ENCODE data around the gene SPAG5.

SPAG5 gene

DNA sequence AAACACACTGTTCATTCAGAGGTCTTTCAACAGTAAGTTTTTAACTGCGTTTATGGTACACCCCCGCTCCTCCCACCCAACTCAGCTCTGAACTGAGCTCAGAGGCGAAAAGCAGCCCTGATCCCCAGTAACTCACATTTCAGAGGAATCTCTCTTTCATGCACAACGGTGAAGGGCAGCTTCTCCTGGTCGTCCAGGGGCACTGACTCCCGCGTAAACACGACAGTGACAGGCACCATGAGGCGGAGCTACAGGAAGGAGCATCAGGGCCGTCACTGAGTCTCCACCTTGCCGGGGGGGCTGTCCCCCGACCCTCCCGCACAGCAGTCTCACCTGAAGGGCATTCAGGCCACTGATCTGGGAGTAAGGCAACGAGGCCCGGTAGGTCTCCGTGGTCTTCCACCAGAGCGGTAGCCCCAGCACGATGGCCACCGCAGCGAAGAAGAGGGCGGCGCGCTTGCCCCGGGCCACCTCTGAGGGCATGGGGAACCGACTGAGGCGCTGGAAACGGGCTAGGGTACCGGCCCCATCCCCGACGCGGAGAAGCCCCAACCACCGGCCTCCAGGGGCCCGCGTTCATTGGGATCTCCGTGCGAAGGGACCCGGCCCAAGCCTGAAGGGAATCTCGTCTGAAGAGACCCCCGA, 28.0 kb downstream of the SPAG5 start:
- DNase-seq, result peak; percentile 55

DNA sequence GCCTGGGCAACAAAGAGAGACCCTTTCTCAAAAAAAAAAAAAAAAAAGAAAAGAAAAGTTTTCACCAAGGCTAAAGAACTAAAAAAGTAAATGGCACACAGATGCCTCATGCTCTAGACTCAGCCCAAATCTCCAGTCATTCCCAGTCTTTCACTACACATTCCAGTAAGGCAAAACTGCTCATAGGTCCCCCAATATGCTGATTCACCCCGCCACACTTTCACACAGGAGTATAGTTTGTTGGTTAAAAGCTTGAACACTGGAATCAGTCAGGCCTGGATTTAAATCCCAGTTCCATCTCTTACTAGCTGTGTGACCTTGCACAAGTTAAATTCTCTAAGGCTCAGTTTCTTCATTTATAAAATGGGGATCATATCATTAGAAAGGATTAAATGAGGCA, 29.4 kb downstream of the SPAG5 start:
- DNase-seq, result no peak

DNA sequence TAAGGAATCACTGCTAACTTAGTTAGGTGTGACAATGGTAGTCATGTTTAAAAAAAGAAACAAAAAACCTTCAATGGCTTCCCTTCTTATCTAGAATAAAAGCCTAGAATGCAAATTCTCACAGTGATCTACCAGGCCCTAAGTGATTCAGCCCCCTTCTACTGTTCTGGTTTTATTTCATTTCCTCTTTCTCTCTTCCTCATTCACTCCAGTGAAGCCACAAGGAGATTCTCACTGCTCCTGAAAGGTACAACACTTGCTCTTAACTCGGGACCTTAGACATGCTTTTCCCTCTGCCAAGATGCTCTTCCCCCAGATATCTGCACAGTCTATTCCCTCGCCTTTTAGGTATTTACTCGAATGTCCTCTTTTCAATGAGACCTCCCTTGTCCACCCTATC, 31.2 kb downstream of the SPAG5 start:
- no peak for DNase-seq

DNA sequence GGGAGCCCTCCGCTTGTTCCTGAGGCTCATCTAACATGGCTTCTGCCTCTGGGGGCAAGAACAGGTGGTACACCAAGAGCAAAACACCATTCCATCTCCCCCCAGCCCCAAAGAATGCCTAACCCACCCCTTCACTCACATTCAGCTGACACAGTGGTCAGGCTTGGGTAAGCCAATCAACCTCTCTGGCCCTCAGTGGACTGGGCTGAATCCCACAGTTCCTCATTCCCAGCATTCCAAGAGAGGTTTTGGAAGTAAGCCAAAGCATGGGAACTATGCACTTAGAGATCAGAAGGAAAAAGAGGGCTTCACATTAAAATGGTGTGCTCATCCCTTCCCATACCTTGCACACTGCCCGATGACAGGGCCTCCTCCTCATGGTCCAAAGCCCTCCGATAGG, 35.4 kb downstream of the SPAG5 start:
- no peak for DNase-seq

DNA sequence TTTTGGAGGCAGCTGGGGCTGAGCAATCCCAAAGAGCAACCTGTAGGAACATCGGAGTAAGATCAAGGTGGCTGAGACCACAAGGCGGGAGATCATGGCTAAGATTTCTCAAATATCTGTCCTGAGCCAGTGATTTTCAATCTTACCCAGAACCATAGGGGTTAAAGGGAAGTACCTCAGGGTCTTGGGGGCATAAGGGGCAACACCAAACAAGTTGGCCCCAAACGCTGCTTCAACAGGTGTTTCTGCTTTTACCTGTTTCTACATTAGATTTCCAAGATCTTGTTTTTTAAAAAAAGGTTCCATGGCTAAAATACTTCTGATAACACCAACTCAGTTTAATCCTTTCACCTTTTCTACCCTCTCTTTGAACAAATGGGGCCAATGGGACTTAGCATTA, 43.8 kb downstream of the SPAG5 start:
- DNase-seq, result no peak

DNA sequence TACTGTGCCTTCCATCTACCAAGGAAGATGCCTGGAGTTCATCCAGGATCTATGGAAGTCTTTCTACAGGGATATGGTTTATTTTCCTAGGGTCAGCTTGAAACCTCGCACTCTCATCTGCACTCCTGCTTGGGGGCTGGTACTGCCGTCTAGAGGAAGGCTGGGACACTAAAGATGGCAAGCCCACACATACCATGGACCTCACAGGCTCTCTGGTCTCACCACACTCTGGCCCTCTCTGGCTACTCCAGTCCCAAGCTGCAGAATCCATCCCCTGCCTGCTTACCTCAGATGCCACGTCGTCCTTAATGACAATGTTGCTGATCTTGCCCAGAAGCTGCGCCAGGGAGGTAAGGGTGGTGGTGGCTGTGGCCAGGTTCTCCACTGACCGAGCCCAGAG, 44.3 kb downstream of the SPAG5 start:
- DNase-seq, result no peak

DNA sequence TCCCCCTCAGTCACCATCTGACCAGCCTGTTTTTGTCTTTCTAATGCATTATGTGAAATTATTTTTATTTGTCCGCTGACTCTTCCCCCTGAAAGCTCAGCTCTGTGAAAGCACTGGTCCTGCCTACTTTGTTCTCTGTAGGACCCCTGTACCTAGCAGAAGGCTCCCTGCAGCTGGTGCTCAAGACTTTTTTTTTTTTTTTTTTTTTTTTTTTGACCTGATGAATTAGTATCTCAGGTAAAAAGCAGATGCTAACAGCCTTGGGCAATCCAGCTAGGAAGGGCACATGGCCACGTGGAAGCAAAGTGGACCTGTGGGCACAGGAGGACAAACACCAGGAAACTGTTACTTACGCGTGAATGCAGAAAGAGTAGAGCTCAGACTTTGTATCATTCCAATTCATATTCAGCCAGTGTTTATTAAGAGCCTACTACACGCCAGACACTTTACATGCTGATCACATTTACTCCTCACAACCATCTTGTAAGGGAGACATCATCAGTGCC, 45.8 kb downstream of the SPAG5 start:
- no peak for DNase-seq

DNA sequence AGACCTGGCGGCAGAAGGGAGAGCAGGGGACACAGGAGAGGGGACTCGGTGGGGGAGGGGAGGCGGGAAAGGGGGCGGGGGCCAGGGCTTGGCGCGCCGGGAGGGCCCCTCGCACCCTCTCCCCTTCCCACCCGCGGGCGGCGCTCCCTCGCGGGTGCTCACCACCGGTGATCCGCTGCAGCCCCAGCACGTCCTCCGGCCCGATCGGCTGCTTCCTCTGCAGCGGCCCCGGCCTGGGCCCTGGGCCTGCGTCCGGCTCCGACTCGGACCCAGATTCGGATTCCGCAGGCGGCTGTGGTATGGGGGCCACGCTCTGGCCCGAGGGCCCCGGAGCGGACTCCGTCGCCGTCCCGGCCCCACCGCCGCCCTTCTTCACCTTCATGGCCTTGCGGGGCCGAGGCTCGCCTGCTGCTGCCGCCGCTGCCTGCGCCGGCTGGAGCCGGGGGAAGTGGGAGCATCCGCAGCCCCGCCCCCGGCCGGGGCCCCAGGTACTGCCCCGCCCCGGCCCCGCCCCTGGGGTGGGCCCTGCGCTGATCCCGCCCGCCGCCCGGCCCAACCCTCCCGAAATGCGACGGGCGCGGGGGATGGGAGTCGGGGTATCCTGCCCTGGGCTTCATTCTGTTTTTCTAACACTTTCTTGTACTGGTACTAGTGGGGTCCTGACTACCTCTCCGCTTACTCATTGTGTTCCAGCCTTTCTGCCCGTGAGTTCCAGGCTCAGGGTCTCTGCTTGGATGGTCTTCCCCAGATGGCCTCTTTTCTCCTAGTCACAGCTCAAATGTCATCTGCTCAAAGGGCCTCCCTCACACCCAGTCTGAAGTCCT, 46.4 kb downstream of the SPAG5 start, which contains the start of gene UNC119:
TSS of gene UNC119 (minus strand) at position 449 of the 824 bp plus-strand sequence. CDS start at position 382, 67 bp downstream.
- DNase-seq, result peak; percentile 78

DNA sequence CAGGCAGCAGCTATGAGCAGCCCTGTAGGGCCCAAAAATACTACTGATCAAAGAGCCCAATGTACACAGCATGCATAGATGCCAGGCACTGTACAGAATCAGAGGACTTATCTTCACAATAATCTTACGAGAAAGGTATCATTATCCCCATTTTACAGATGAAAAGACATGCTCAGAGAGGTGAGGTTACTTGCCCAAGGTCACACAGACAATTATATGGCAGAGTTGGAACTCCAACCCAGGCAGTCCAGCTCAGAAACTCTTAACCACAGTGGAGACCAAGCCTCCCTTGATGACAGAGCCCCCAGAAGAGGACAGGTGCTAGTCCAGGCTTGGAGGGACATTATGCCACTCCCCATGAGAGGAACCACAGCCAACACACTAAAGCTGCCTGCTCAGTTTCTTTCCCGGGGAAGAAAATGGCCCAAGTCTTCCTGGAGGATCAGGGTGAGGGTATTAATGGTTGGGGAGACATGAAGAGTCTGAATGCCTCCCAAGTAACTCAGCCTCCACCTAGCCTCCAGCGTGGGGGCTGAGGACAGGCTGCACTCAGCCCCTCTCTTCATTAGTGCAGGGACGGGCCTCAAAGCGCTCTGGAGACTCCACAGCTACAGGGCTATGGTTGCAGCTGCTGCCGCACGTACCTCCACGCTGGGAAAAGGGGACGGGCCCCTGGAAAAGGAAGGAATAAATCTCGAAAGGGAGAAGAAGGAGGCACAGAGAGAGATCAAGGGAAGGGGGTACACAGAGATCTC, 47.2 kb downstream of the SPAG5 start:
- no peak for DNase-seq

DNA sequence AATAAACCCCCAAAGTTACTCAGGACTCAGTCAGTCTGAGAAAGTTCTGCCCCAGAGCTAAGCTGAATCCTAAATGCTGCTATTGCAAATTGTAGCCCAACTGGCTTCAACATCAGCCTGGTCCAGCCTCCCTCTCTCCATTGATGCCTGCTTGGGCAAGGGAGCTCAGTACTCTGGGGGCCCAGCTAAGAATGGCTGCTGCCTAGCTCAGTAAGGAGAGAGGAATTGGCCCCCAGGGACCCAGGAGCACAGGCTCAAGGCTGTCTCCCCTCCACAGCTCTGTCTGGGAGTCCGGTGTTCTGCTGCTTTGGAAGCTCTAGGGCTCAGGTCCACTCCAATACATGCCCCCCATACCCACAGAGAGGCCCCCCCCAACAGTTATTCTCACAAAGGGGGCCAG, 48.0 kb downstream of the SPAG5 start:
- DNase-seq, result no peak

DNA sequence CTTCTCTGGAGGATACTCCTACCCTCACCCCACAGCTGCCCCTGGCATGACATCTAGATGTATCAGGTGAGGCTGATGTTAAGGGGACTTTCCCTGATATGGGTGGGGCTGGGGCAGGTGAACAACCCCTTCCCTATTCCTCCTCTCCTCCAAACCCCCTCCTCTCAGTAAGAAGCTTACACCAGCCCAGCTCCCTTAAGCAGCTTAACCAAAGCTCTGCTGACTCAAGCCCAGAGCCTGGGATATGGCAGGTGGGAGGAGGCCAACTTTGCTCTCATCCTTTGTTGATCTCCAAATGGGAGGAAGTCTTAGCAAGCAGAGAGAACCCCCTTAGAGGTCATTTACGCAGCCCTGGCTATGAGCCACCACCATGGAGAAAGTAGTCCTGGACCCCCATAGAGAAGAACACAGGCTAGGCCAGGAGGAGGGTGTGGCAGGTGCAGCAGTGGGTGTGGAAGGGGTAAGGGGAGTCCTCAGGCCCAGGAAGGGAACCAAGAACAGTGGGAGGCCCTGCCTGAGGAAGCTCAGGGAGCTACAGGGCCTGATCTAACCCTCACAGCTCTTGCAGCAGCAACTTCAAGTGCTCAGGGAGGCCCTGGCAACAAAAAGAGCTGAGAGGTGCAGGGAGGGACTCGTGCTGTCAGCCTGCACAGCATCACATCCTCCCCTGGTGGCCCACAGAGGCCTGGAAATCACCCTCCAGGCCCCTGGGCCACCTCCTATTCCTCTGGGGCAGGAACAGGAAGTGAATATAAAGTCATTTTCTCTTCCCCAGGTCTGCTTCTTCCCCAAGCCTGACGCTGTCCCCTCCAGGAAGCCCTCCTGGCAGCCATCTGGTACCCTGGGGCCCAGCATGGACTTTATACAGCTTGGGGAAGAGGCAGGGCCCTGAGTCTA, 49.3 kb downstream of the SPAG5 start:
- DNase-seq, result peak; percentile 81

DNA sequence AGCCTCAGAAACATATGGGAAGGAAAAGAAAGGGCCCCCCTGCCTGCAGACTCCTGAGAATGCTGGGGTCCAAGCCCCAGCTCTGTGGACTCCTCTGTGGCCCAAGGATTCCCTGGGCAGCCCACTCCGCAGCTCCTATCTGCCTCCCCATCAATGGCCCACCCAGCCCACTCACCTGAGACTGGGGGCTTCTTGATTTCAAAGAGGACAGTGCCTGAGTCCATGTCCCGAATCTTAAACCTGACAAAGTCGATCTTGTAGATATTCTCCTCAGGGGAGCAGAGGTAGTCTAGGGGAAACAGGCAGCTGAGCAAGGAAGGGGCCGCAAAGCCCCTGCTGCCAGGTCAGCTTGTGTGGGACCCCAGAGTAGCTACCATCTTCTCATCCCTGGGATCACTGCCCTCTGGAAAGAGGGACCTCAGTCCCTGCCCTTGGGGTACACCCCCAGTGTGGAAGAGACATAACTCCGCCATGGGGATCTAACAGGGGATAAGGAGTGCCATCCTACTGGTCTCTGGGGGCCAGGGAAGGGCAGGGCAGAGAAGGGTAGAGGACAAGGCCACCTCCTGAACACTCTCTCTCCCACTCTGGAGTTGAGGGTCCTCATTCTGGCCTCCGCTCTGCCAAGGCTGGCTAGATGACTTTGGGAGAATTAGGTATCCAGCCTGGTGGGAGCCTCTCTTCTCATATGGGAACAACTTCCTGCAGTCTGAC, 50.3 kb downstream of the SPAG5 start:
- DNase-seq, result no peak

DNA sequence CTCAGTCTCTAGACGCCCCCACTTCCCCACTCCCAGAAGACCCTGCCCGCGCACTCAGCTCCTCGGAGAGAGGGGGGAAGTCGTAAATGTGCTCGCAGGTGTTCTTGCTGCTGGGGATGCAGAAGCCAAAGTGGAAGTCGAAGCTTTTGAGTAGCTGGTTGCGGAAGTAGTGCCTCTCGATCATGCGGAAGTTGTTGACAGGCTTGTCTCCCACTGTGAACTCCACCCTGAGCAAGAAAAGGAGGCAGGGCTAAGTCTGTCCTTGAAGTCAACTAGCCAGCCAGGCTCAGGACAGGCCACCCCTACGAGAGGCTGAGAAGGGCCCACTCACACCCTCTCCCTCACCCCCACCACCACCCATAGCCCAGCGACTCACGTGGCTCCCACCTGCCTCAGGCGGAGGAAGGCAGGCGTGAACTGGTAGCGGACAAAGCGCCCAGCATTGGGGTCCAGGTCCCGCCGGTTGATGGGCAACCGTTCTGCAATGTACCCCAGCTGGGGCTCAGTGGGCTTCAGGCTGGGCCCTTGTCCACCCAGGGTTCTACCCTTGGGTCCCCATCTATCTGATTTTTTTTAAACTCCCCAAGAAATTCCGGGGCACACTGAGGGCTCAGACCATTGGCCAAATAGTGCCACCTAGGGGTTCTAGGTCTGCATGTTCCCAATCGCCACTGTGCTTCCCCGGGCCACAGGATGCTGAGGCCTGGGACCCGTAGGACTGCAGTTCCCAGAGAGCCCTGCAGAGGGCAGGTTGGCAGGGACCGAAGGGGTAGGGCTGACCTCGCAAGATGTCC, 51.0 kb downstream of the SPAG5 start:
- DNase-seq, result peak; percentile 75

DNA sequence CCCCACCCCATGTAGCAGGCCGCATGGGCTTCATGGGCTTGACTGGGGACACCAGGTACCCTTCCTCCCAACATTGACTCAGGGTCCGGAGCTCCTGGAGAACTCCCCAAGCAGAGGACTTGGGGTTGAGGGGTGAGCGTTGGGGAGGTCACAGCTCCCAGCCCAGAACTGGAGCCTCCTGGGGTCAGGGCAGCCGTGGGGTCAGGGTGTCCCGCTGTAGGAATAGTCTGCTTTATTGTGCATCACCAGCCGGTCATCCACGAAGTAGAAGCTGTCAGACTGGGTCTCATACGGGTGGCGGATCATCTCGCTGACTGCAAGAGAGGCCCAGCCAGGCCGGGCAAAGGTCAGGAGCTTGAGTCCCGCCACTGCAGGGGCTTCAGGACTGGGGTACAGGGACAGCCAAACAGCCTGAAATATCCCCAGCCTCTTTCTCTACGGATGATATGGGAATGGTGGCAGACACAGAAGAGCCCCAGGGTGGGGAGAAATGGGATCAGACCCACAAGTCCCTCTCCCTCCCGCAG, 51.7 kb downstream of the SPAG5 start:
- DNase-seq, result no peak

DNA sequence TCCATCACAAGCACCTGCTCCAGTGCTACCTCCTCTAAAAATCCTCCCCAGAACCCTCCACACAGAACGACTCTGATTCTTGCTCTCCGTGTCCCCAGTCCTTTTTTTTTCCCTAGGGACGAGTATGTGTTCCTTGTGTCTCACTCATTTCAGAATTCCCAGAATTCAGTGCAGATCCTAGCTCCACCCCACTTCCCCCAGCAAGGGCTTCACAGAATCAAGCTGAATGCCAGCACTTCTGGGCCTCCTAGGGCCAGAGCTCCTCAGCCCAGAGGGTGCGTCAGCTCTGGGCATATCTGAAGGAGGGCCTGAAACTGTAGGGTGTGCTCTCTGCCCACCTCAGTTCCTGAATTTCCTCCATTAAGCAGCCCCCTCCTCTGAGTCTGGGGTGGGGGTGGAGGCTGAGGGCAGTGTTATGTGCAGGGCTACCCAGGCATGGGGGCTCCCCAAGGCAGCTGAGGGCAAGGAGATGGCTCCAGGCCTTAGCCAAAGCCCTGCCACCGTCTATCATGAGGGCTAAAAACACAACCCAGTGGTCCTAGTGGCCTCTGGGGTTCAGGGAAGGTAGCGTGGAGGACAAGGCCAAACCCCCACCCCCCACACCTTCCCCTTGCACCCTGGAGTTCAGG, 52.9 kb downstream of the SPAG5 start:
- no peak for DNase-seq

DNA sequence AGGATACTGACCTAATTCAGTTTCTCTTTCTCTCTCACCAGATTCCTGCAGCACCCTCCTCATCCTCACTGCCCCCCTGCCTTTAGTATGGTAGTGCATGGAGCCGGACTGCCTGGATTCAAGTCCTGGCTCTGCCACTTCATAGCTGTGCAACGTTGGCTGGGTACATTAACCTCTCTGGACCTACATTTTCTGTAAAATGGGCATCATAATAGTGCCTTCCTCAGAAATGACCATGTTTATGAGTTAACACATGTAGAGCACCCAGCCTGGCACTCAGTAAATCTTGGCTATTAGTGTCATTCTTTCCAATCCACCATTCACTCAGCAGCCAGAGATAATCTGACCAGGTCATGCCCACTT, 53.7 kb downstream of the SPAG5 start:
- no peak for DNase-seq

DNA sequence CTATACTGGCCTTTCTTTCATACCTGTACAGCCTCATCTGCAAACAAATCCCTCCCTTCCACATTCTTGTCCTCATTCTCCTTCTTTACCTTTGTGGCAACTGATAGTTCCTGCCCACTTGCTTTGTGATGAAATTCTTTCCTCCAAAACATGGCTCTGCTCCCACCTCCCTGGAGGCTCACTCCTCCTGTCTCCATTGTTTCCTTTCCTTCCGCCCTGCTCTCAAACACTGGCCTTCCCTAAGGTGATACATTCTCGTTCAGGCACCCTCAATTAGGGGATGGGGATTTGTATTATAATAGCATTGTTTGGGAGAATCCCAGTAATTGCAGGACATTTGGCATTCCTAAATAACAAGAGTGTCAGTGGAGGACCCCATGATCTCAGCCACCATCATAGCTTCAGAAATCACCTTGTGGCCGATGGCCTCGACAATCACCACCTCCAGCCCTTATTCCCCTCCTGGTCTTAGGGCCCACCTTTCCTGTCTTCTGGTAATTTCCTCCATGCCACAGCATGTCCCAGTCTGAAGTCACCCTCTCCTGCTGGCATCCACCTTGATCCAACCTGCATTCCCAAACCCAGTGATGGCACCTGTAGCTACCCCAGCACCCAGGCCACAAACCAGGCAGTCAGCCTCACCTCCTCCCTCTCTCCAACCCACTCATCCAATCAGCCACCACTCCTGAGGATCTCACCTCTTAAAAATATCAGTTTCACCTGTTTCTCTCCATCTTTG, 54.3 kb downstream of the SPAG5 start:
- no peak for DNase-seq

DNA sequence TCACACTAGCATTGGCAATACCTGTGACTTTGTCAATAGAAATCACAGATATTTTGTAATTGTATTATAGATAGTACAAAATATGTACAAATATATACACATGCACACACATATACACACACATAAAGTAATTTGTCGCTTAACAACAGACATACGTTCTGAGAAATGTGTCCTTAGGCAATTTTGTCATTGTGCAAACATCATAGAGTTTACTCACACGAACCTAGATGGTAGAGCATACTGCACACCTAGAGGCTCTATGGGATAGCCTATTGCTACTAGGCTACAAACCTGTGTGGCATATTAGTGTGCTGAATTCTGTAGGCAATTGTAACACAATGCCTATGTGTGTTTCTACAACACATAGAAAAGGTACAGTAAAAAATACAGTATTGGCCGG, 57.4 kb downstream of the SPAG5 start:
- DNase-seq, result no peak

DNA sequence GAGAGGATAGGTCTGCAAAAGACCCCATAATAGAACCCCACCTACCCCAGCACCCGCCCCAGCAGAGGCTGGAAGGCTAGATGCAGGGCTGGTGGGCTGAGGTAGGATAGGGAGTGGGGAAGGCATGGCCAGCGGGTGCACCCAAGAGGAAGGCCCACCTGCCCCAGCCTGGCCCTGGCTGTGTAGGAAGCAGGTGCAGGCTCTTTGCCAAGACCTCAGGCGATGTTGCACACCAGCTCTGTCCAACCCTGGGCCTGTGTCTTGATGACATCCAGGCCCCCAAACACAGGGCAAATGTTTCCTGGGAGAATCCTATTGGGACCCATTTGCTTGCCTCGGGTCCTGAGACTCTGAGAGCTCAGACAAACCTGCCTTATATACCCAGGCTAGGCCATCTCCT, 58.6 kb downstream of the SPAG5 start:
- DNase-seq, result no peak
